Adrenal gland (tissue), 5 donors: ENCODE data around the gene AQP2.

Experiments used
- POLR2A ChIP-seq, 2 donors: fragments of 450-650 bp; IDR thresholded peaks; one replicate each; pipeline ENCODE4 v1.6.1; 2017; ENCODE audit warnings: antibody characterized with exemption in 2 of 2, mild to moderate bottlenecking in 2 of 2, moderate library complexity in 1 of 2
- TF ChIP-seq, protein P1 (sequence below), 6 experiments: fragments of 450-650 bp in 4 of 6; fragments of 200-600 bp in 2 of 6; sonication (generic) in 1 of 6; IDR thresholded peaks; 1 replicate in 5 of 6; 2 replicates in 1 of 6; pipeline versions ENCODE4 v1.5.1 to v1.8.0; 2016 to 2021; ENCODE audit warnings: antibody characterized with exemption in 6 of 6, mild to moderate bottlenecking in 2 of 6, moderate library complexity in 1 of 6
- donor health status: DM: no; HTN: no; CAD: no.

- TF ChIP-seq POLR2A (IDR thresholded peaks at IDR 0.05) = no peak
- TF ChIP-seq, protein P1, sequence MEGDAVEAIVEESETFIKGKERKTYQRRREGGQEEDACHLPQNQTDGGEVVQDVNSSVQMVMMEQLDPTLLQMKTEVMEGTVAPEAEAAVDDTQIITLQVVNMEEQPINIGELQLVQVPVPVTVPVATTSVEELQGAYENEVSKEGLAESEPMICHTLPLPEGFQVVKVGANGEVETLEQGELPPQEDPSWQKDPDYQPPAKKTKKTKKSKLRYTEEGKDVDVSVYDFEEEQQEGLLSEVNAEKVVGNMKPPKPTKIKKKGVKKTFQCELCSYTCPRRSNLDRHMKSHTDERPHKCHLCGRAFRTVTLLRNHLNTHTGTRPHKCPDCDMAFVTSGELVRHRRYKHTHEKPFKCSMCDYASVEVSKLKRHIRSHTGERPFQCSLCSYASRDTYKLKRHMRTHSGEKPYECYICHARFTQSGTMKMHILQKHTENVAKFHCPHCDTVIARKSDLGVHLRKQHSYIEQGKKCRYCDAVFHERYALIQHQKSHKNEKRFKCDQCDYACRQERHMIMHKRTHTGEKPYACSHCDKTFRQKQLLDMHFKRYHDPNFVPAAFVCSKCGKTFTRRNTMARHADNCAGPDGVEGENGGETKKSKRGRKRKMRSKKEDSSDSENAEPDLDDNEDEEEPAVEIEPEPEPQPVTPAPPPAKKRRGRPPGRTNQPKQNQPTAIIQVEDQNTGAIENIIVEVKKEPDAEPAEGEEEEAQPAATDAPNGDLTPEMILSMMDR (IDR thresholded peaks at IDR 0.05) = no peak
Observed at GRCh38 chr12:49974677-49975317, 24.3 kb downstream of the AQP2 start.
